WTC11 (cell line): Measurements from ENCODE around the gene OPN4. TPM values are rescaled to one million over a fixed set of nuclear protein-coding genes. Genes with fewer than 3 reads are reported as not detected.

Source experiments
- ATAC-seq: fragments of 200-7000 bp; cut with Tn5 transposase; 2 replicates; pipeline ENCODE4 v1.10.0; 2021; ENCODE audit warnings: mild to moderate bottlenecking, moderate library complexity
- CTCF ChIA-PET: fragments of 300-600 bp; sonication (Branson Sonifier 250); formaldehyde crosslinking; loops from one replicate; lab custom pipeline; 2021; ENCODE audit warnings: antibody characterized with exemption; lab: Charles Lee
- POLR2A ChIA-PET: fragments of 350-600 bp; sonication (Branson Sonifier 250); formaldehyde crosslinking; loops from one replicate; lab custom pipeline; 2021; ENCODE audit warnings: antibody characterized with exemption; lab: Charles Lee
- DNase-seq: peaks from one replicate; pipeline ENCODE4 v3.0.0; 2021; ENCODE audit warnings: low spot score
- H3K27ac Mint-ChIP-seq: 2 replicates; pipeline ENCODE4 v1.8.0; 2021; ENCODE audit warnings: mixed read lengths
- H3K27me3 Mint-ChIP-seq: 2 replicates; pipeline ENCODE4 v1.8.0; 2021; ENCODE audit warnings: low read depth, mild to moderate bottlenecking, moderate library complexity, mixed read lengths
- H3K36me3 Mint-ChIP-seq: 2 replicates; pipeline ENCODE4 v1.8.0; 2021; ENCODE audit warnings: mixed read lengths
- H3K4me1 Mint-ChIP-seq: 2 replicates; pipeline ENCODE4 v1.8.0; 2022; ENCODE audit warnings: mixed read lengths
- H3K4me3 Mint-ChIP-seq: 2 replicates; pipeline ENCODE4 v1.8.0; 2021; ENCODE audit warnings: mild to moderate bottlenecking, moderate library complexity, mixed read lengths
- H3K9me3 Mint-ChIP-seq: 2 replicates; pipeline ENCODE4 v1.8.0; 2021; ENCODE audit warnings: mixed read lengths
- AFF4 ChIP-seq: sonication (generic); formaldehyde crosslinking; IDR thresholded peaks from 2 replicates; pipeline ENCODE4 v1.8.1; 2023; ENCODE audit warnings: mild to moderate bottlenecking, missing genetic modification reagents, borderline replicate concordance
- ATF6 ChIP-seq: sonication (generic); formaldehyde crosslinking; IDR thresholded peaks from 2 replicates; pipeline ENCODE4 v1.8.1; 2023; ENCODE audit warnings: mild to moderate bottlenecking, missing genetic modification reagents
- CREB1 ChIP-seq: sonication (generic); formaldehyde crosslinking; IDR thresholded peaks from 2 replicates; pipeline ENCODE4 v1.8.0; 2023; ENCODE audit warnings: mild to moderate bottlenecking, missing genetic modification reagents
- CREM ChIP-seq: sonication (generic); formaldehyde crosslinking; IDR thresholded peaks from 2 replicates; pipeline ENCODE4 v1.8.1; 2022; ENCODE audit warnings: mild to moderate bottlenecking, missing genetic modification reagents, moderate library complexity
- ELF4 ChIP-seq: sonication (generic); formaldehyde crosslinking; IDR thresholded peaks from 2 replicates; pipeline ENCODE4 v1.8.1; 2022; ENCODE audit warnings: low read depth, mild to moderate bottlenecking, moderate library complexity, missing genetic modification reagents
- ESRRA ChIP-seq: sonication (generic); formaldehyde crosslinking; IDR thresholded peaks from 2 replicates; pipeline ENCODE4 v1.8.1; 2022; ENCODE audit warnings: mild to moderate bottlenecking, missing genetic modification reagents, borderline replicate concordance
- FOXJ3 ChIP-seq: sonication (generic); formaldehyde crosslinking; IDR thresholded peaks from 2 replicates; pipeline ENCODE4 v1.9.0; 2021; ENCODE audit warnings: missing genetic modification reagents, mild to moderate bottlenecking, borderline replicate concordance
- FOXK1 ChIP-seq: sonication (generic); formaldehyde crosslinking; IDR thresholded peaks from 2 replicates; pipeline ENCODE4 v1.8.0; 2022; ENCODE audit warnings: mild to moderate bottlenecking, moderate library complexity, missing genetic modification reagents
- GABPB1 ChIP-seq: sonication (generic); formaldehyde crosslinking; IDR thresholded peaks from 2 replicates; pipeline ENCODE4 v1.8.1; 2023; ENCODE audit warnings: mild to moderate bottlenecking, missing genetic modification reagents
- GTF2I ChIP-seq: fragments of 250-450 bp; sonication (Bioruptor Pico); conservative IDR thresholded peaks from 2 replicates; pipeline ENCODE4 v1.4.0; 2021; ENCODE audit warnings: mild to moderate bottlenecking
- IRF1 ChIP-seq: sonication (generic); formaldehyde crosslinking; IDR thresholded peaks from 2 replicates; pipeline ENCODE4 v1.8.0; 2023; ENCODE audit warnings: missing genetic modification reagents
- IRF2 ChIP-seq: sonication (generic); formaldehyde crosslinking; IDR thresholded peaks from 2 replicates; pipeline ENCODE4 v1.8.0; 2022; ENCODE audit warnings: low read depth, missing genetic modification reagents, borderline replicate concordance
- MAX ChIP-seq: sonication (generic); formaldehyde crosslinking; IDR thresholded peaks from 2 replicates; pipeline ENCODE4 v1.8.0; 2022; ENCODE audit warnings: mild to moderate bottlenecking, missing genetic modification reagents
- NR1H2 ChIP-seq: sonication (generic); formaldehyde crosslinking; IDR thresholded peaks from 2 replicates; pipeline ENCODE4 v1.9.0; 2021; ENCODE audit warnings: mild to moderate bottlenecking, moderate library complexity, missing genetic modification reagents
- PRRX2 ChIP-seq: fragments of 250-450 bp; sonication (Bioruptor Pico); IDR thresholded peaks from 2 replicates; pipeline ENCODE4 v1.8.0; 2021; ENCODE audit warnings: mild to moderate bottlenecking
- RELA ChIP-seq: sonication (generic); formaldehyde crosslinking; IDR thresholded peaks from 2 replicates; pipeline ENCODE4 v1.8.1; 2022; ENCODE audit warnings: missing genetic modification reagents, mild to moderate bottlenecking, borderline replicate concordance
- TEAD4 ChIP-seq: sonication (generic); formaldehyde crosslinking; IDR thresholded peaks from 2 replicates; pipeline ENCODE4 v1.8.0; 2022; ENCODE audit warnings: mild to moderate bottlenecking, missing genetic modification reagents
- ZBTB21 ChIP-seq: sonication (generic); formaldehyde crosslinking; IDR thresholded peaks from 2 replicates; pipeline ENCODE4 v1.8.1; 2023; ENCODE audit warnings: mild to moderate bottlenecking, missing genetic modification reagents, borderline replicate concordance
- ZNF121 ChIP-seq: sonication (generic); formaldehyde crosslinking; IDR thresholded peaks from 2 replicates; pipeline ENCODE4 v1.8.0; 2023; ENCODE audit warnings: missing genetic modification reagents
- ZNF219 ChIP-seq: sonication (generic); formaldehyde crosslinking; IDR thresholded peaks from 2 replicates; pipeline ENCODE4 v1.8.0; 2023; ENCODE audit warnings: missing genetic modification reagents, mild to moderate bottlenecking, borderline replicate concordance
- ZNF232 ChIP-seq: sonication (generic); formaldehyde crosslinking; IDR thresholded peaks from 2 replicates; pipeline ENCODE4 v1.8.0; 2022; ENCODE audit warnings: mild to moderate bottlenecking, missing genetic modification reagents
- total RNA-seq: library from RNA; stranded (reverse); gene quantifications from 3 replicates; pipeline ENCODE4 v1.2.3, GENCODE V29; 2021

OPN4 gene
- total RNA-seq, 1 experiment from 2014 or later: not detected

GRCh38 chr10:86690231-86690630 lies 35.9 kb downstream of the OPN4 start (continued):
- no peak for TF ChIP-seq ATF6 (CRISPR knock-in tag)
- no peak for TF ChIP-seq IRF2 (CRISPR knock-in tag)
- TF ChIP-seq FOXJ3 (CRISPR knock-in tag): no peak
- no peak for TF ChIP-seq ZNF232

GRCh38 chr10:86690657-86691084 lies 36.3 kb downstream of the OPN4 start:
- H3K9me3 Mint-ChIP-seq: no peaks in the 10 kb centered on the region
- DNase-seq (no peak), ATAC-seq (no peak)
- H3K27me3 Mint-ChIP-seq: peaks cover 6% of the 10 kb centered on the region; the same call in 1 of the 2 replicates
- ChIA-PET CTCF (interaction anchor here (1.0 kb wide), 1 partner anchor 209 kb away, joined by 3 read pairs; no protein-coding TSS in a partner anchor), POLR2A (no interaction called here)
- TF ChIP-seq ESRRA (CRISPR knock-in tag) (no peak), ELF4 (no peak), ZNF121 (CRISPR knock-in tag) (no peak), MAX (CRISPR knock-in tag) (no peak), NR1H2 (no peak), GABPB1 (CRISPR knock-in tag) (no peak), ZNF219 (CRISPR knock-in tag) (no peak), FOXK1 (no peak), IRF1 (CRISPR knock-in tag) (no peak), PRRX2 (no peak), CREB1 (CRISPR knock-in tag) (no peak), AFF4 (CRISPR knock-in tag) (no peak), GTF2I (CRISPR knock-in tag) (no peak)
- no peak overlapping the region for H3K27ac Mint-ChIP-seq
- H3K4me3 Mint-ChIP-seq: no peak overlapping the region
- H3K36me3 Mint-ChIP-seq: no peaks in the 10 kb centered on the region
- peaks cover 44% of the 10 kb centered on the region for H3K4me1 Mint-ChIP-seq

- Mint-ChIP-seq H3K36me3 (no peaks in the 10 kb centered on the region), H3K4me1 (peaks cover 48% of the 10 kb centered on the region), H3K27me3 (peaks cover 6% of the 10 kb centered on the region; the same call in 1 of the 2 replicates), H3K27ac (no peak overlapping the region), H3K4me3 (no peak overlapping the region), H3K9me3 (no peaks in the 10 kb centered on the region)
- POLR2A ChIA-PET: no interaction called here
- no peak for DNase-seq
- CTCF ChIA-PET: interaction anchor here (2.6 kb wide), 1 partner anchor 59 kb away, joined by 6 read pairs; no protein-coding TSS in a partner anchor
- ATAC-seq: no peak
- no peak for TF ChIP-seq ZBTB21 (CRISPR knock-in tag)
- no peak for TF ChIP-seq PRRX2
- no peak for TF ChIP-seq CREM (CRISPR knock-in tag)
- no peak for TF ChIP-seq TEAD4
- no peak for TF ChIP-seq AFF4 (CRISPR knock-in tag)
- no peak for TF ChIP-seq RELA (CRISPR knock-in tag)
These were observed 37.1 kb downstream of the OPN4 start for GRCh38 chr10:86691333-86692022.
